ENCODE data around the gene RBM33. TPM values are rescaled to one million over a fixed set of nuclear protein-coding genes. Genes with fewer than 3 reads are reported as not detected.
"Not testable (repeated sequence)": the region's sequence is repeated elsewhere in the genome, so short reads cannot be mapped to it uniquely, and the experiment has no call there.

Gene RBM33
- total RNA-seq, 1 experiment from 2014 or later, result 7.3 TPM

DNA sequence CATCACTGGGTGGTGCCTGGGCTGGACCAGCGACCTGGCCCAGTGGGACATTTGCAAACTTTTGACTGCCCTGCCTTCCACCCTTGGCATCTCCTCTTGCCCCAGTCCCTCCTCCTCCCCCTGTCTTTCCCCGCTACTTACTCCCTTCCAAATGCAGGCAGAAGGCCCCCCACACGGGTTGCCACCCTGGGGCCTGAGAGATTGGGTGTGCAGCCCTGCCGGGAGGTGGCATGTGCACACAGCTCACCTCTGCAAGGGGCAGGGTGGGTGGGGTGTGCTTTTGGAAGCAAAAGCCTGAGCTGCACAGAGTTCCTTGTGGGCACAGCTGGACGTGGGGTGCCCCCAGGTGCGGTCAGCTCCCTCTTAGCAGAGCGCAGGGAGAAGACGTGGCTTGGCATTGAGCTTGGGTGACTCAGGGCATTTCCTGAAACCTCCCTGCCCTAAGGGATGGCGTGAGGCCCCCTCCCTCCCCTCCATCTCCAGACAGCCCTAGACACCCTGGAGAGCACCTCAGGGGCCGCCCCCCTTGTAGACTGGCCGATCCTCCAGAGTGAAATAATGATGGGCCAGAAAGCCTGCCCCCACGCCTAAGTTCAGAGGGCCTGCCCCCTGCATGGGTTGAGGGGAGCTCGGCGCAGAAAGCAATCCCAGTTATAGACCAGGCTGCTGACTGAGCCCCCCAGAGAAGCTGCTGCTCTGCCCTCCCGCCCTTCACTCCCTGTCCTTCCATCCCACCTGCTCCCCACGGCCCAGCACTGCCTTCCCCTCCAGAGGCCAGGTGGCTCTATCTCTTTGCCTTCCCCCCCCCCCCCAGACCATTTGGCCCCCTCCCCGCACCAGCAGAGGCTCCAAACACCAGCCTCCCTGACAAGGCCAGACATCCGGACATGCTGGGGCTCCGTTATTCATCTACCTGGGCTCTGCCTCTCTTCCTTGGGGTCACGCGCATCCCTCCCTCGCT lies 170.1 kb downstream of the RBM33 start:
- DNase-seq (ENCODE audit: low read depth), result no peak
- in situ Hi-C loops (cut with HindIII; ENCODE audit: low pct_unique_long_range_greater_than_20kb, low sequenced_read_pairs), result no loop called here

DNA sequence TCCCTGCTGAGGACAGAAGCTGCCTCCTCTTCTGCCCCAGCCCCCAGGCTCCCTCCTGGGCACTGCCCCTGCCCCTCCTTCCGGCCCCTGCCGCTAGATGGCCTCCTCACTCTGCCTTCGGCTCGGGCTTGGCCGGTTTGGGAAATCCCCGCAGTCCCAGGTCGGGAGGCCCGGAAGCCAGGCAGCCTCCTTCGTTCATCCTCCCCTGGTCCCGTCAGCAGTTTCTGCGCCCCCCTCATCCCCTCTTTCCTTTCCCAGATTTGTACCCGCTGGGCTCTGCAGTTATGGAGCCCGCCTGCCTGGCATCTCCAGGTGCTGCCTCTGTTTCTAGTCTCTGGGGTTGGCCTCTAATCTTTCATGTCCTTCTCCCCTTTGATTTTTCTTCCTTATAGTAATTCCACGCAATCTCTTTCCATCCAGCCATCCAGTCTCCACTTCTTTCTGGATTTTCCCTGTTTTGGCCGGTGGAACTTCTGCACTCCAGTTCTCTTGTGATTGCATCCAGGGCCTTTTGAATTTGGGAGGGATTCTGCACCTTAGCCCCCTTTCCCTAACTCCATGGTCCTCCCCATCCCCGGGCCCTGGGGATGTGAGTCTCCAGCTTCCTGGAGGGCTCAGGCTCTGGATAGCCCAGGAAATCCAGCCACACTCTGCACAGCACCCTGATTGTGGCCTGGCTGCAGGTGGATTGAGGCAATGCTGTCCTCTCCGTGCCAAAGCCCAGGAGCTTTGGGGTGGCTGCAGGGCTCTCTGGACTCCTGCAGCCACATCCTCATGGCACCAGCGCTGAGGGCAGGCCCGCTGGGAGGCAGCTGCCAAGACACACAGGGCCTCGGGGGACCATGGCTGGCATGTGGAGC lies 171.1 kb downstream of the RBM33 start:
- in situ Hi-C loops (cut with HindIII; ENCODE audit: low pct_unique_long_range_greater_than_20kb, low sequenced_read_pairs), result no loop called here
- DNase-seq (ENCODE audit: low read depth), result peak; percentile 59

GRCh38 chr7:155816192-155816508 lies 171.7 kb downstream of the RBM33 start:
- DNase-seq (ENCODE audit: low read depth), result no peak
- in situ Hi-C loops (cut with HindIII; ENCODE audit: low pct_unique_long_range_greater_than_20kb, low sequenced_read_pairs), result no loop called here

- DNase-seq (ENCODE audit: low read depth), result no peak
- in situ Hi-C loops (cut with HindIII; ENCODE audit: low pct_unique_long_range_greater_than_20kb, low sequenced_read_pairs), result no loop called here
Observed at GRCh38 chr7:155816996-155817395, 172.5 kb downstream of the RBM33 start.

DNA sequence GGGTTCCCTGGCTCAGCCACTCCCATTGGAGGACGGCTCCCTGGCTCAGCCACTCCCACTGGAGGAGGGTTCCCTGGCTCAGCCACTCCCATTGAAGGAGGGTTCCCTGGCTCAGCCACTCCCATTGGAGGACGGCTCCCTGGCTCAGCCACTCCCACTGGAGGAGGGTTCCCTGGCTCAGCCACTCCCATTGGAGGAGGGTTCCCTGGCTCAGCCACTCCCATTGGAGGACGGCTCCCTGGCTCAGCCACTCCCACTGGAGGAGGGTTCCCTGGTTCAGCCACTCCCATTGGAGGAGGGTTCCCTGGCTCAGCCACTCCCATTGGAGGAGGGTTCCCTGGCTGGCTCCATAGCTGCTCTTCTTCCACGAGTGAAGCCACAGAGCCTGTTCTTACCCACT lies 173.1 kb downstream of the RBM33 start:
- DNase-seq (ENCODE audit: low read depth); in situ Hi-C loops (cut with HindIII; ENCODE audit: low pct_unique_long_range_greater_than_20kb, low sequenced_read_pairs): not testable (repeated sequence)

GRCh38 chr7:155818154-155818819 lies 173.8 kb downstream of the RBM33 start:
- in situ Hi-C loops (cut with HindIII; ENCODE audit: low pct_unique_long_range_greater_than_20kb, low sequenced_read_pairs), result no loop called here

GRCh38 chr7:155818820-155819168 lies 174.3 kb downstream of the RBM33 start:
- in situ Hi-C loops (cut with HindIII; ENCODE audit: low pct_unique_long_range_greater_than_20kb, low sequenced_read_pairs), result no loop called here
- DNase-seq (ENCODE audit: low read depth), result no peak

More at GRCh38 chr7:155818154-155818819, 173.8 kb downstream of the RBM33 start:
- no peak for DNase-seq (ENCODE audit: low read depth)

- in situ Hi-C loops (cut with HindIII; ENCODE audit: low pct_unique_long_range_greater_than_20kb, low sequenced_read_pairs), result no loop called here
- DNase-seq (ENCODE audit: low read depth), result no peak
Observed at GRCh38 chr7:155819186-155819585, 174.7 kb downstream of the RBM33 start.

DNA sequence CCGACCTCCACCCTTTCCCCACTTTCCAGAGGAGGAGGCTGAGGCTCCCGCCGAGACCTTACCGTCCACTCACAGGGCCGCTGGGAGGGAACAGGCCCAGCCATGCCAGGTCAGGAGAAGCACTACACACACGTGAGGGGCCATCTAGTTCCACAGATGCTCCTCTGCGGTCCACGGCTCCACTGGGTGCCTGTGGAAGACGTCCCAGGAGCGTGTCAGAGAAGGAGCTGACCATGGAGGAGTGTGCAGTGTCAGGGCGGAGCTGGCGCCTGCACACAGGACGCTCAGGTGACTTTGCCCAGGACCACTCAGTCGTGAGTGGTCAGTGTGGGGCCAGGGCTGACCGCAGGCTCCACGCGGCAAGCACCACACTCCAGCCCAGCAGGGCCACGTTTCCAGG lies 175.8 kb downstream of the RBM33 start:
- in situ Hi-C loops (cut with HindIII; ENCODE audit: low pct_unique_long_range_greater_than_20kb, low sequenced_read_pairs), result no loop called here
- no peak for DNase-seq (ENCODE audit: low read depth)

DNA sequence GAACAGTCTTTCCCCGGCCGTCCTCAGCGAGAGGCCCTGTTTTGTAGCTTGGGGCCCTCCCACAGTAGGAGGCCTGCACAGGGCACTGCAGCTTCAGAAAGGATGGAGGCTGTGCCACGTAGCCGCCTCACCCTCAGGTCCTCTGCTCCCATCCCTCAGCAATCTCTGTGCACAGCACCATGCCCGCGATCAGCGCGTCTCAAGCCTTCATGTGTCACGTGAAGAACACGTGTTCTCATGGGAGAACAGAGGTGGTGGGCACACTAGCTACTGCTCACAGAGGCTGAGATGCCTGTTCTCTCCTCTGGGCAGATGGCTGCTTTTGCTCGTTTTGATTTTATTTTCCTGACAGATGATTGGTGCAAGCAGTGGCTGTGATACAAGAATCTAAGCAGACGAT lies 176.3 kb downstream of the RBM33 start:
- in situ Hi-C loops (cut with HindIII; ENCODE audit: low pct_unique_long_range_greater_than_20kb, low sequenced_read_pairs), result no loop called here
- no peak for DNase-seq (ENCODE audit: low read depth)

DNA sequence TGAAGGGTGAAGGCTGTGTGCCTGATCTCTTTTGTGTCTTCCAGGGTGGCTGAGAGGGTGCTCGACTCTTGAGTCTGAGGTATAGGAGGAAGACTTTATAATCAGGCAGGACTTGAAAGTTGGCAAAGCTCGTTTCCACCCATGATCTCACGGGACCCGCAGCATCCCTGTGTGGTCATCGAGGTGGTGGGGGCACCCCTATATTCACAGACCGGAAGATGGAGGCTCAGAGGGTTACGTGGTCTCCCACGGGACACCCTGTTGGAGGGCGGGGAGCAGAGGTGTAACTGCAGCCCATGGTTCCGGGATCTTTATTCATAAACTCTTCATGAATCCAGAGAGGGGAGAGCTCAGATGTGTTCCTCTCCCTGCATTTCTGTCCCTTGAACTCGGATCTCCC lies 177.4 kb downstream of the RBM33 start:
- DNase-seq (ENCODE audit: low read depth), result no peak
- in situ Hi-C loops (cut with HindIII; ENCODE audit: low pct_unique_long_range_greater_than_20kb, low sequenced_read_pairs), result no loop called here

DNA sequence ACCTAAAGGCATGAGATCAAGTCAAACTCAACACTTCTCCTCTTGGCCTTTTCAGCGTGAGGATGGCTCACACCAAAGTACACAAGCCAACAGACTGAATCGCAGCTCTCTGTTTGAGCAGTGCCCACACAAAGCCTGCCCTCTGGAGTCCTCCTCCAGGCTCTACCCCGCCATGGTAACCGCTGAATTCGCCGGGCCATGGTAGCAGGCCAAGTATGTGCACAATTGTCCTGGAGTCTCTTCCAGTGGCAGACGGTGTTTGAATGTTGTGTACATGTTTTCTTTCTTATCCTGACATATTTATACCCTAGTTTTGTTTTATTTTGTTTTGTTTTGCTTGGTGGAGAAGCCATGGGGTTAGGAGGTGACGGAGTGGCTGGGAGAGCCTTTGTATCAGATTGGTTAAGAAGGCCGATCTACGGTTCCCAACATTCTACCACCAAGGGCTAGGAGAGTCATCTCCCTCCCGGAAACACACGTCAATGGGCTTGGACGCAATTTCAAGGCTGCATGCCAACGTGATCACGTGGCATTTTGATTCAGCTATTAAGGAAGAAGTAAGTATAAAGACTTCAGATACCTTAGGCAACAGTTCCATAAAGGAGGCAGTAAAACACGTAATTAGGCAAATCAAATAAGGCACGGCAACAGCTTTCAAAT lies 179.9 kb downstream of the RBM33 start:
- DNase-seq (ENCODE audit: low read depth), result peak; percentile 25
- in situ Hi-C loops (cut with HindIII; ENCODE audit: low pct_unique_long_range_greater_than_20kb, low sequenced_read_pairs), result no loop called here

DNA sequence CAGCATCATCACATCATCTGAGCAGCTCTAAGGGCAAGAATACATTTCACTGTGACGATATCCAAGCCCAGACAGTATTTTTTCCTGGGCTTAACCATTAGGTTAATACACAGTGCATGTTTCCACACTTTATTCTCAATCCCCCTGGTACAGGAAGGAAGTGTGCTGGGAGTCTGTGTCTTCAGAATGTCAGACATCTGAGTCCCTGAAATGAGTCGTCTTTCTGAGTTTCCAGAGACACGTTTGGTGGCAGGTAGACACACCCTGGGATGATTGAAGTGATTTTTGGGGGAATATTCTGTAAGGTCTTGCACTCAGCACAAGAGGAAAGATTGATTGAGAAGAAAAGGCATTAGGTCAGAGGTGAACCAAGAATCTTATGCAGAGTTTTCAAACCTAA lies 180.9 kb downstream of the RBM33 start:
- in situ Hi-C loops (cut with HindIII; ENCODE audit: low pct_unique_long_range_greater_than_20kb, low sequenced_read_pairs), result no loop called here

DNA sequence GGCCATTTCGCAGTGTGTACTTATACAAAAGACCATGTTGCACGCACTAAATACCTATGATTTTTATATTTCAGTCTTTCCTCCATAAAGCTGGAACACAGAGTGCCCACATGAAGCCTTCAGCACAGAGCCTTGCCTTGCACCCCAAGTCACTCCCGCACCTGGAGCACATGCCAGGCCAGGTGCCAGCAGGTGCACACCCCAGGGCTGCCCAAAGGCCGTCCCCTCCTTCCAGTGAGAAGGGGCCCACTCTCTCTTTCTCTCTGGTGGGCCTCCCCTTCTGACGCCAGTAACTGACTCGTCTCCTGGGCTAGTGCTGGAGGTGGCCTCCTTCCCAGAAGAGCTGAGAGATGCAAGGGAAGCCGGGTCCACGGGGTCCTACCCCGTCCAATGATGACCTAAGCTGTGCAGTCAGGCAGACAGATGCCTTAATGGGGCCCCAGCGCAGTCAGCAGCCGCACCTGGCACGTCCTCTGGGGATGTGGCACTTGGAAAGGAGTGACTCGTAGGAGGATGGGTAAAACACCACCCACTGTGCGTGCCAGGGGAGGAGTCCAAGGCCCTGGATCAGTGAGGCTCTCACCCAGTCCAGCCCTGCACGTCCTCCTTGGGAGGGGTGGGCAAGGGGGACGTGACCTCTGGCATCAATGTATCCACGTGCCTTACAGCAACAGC lies 185.5 kb downstream of the RBM33 start:
- peak; percentile 85 for DNase-seq (ENCODE audit: low read depth)

More for the DNA sequence above, 180.9 kb downstream of the RBM33 start:
- DNase-seq (ENCODE audit: low read depth), result no peak

More for the DNA sequence above, 185.5 kb downstream of the RBM33 start:
- in situ Hi-C loops (cut with HindIII; ENCODE audit: low pct_unique_long_range_greater_than_20kb, low sequenced_read_pairs), result no loop called here
